Measurements from ENCODE around the gene COX4I2.

Gene COX4I2

GRCh38 chr20:31663838-31664695, 26.4 kb downstream of the COX4I2 start:
- no peak for DNase-seq
- ChIA-PET CTCF (interaction anchor here (0.7 to 10.0 kb wide), 15 partner anchors 8 to 105 kb away, joined by 3 to 280 read pairs (median 4); partner anchors contain the start of gene BCL2L1), POLR2A (interaction anchor here (1.5 kb wide), 1 partner anchor 59 kb away, joined by 10 read pairs; no protein-coding TSS in a partner anchor)
- H3K36me3 ChIP-seq (ENCODE audit: control insufficient read depth in 4 of 4, insufficient read depth in 4 of 4, low read length in 3 of 4), result peaks cover 2 to 22% (median 19%) of the 10 kb centered on the region in 4 experiments
- no peaks in the 10 kb centered on the region for H3K27me3 ChIP-seq (replicated peaks in 2 of 5; ENCODE audit: control insufficient read depth in 4 of 5, insufficient read depth in 5 of 5, low read length in 4 of 5)
- H3K4me3 ChIP-seq (ENCODE audit: control insufficient read depth in 1 of 7, extremely low read depth in 1 of 7, insufficient read depth in 4 of 7, low read depth in 2 of 7, low read length in 6 of 7), result no peak overlapping the region
- H3K27ac ChIP-seq (ENCODE audit: insufficient read depth in 1 of 2, low read depth in 1 of 2, low read length in 2 of 2, poor library complexity in 1 of 2, severe bottlenecking in 2 of 2), result peak overlapping the region in 1 of 2 experiments; percentile 43
- H3K9me3 ChIP-seq (ENCODE audit: control extremely low read depth in 1 of 5, control insufficient read depth in 4 of 5, insufficient read depth in 2 of 5, low read depth in 1 of 5, low read length in 4 of 5), result no peaks in the 10 kb centered on the region
- peaks cover 0 to 52% (median 36%) of the 10 kb centered on the region in 4 experiments for H3K4me1 ChIP-seq (ENCODE audit: control extremely low read depth in 1 of 4, control insufficient read depth in 4 of 4, insufficient read depth in 4 of 4, low read length in 3 of 4)
- 84% methylated on average over 5 of the region's 11 CpGs for WGBS (ENCODE audit: insufficient coverage)

- ChIA-PET POLR2A (interaction anchor here (1.5 kb wide), 1 partner anchor 58 kb away, joined by 10 read pairs; no protein-coding TSS in a partner anchor), CTCF (interaction anchor here (0.7 to 10.0 kb wide), 17 partner anchors 7 to 107 kb away, joined by 3 to 280 read pairs (median 3); partner anchors contain the start of gene BCL2L1)
- no CpG with 5 or more reads among the region's 2 CpGs for WGBS (ENCODE audit: insufficient coverage)
- no peaks in the 10 kb centered on the region for H3K9me3 ChIP-seq (ENCODE audit: control extremely low read depth in 1 of 5, control insufficient read depth in 4 of 5, insufficient read depth in 2 of 5, low read depth in 1 of 5, low read length in 4 of 5)
- DNase-seq, result no peak
- no peaks in the 10 kb centered on the region for H3K27me3 ChIP-seq (replicated peaks in 2 of 5; ENCODE audit: control insufficient read depth in 4 of 5, insufficient read depth in 5 of 5, low read length in 4 of 5)
- peaks cover 2 to 22% (median 19%) of the 10 kb centered on the region in 4 experiments for H3K36me3 ChIP-seq (ENCODE audit: control insufficient read depth in 4 of 4, insufficient read depth in 4 of 4, low read length in 3 of 4)
- H3K27ac ChIP-seq (ENCODE audit: insufficient read depth in 1 of 2, low read depth in 1 of 2, low read length in 2 of 2, poor library complexity in 1 of 2, severe bottlenecking in 2 of 2), result peak overlapping the region in 1 of 2 experiments; percentile 43
- peaks cover 0 to 52% (median 37%) of the 10 kb centered on the region in 4 experiments for H3K4me1 ChIP-seq (ENCODE audit: control extremely low read depth in 1 of 4, control insufficient read depth in 4 of 4, insufficient read depth in 4 of 4, low read length in 3 of 4)
- H3K4me3 ChIP-seq (ENCODE audit: control insufficient read depth in 1 of 7, extremely low read depth in 1 of 7, insufficient read depth in 4 of 7, low read depth in 2 of 7, low read length in 6 of 7), result no peak overlapping the region
These were observed 27.1 kb downstream of the COX4I2 start for GRCh38 chr20:31664696-31665354.

- ChIA-PET CTCF (interaction anchor here (0.6 to 10.0 kb wide), 6 partner anchors 10 to 103 kb away, joined by 3 to 280 read pairs (median 16); partner anchors contain the start of gene BCL2L1), POLR2A (no interaction called here)
- no peaks in the 10 kb centered on the region for H3K9me3 ChIP-seq (ENCODE audit: control extremely low read depth in 1 of 5, control insufficient read depth in 4 of 5, insufficient read depth in 2 of 5, low read depth in 1 of 5, low read length in 4 of 5)
- peak overlapping the region in 1 of 2 experiments; percentile 43 for H3K27ac ChIP-seq (ENCODE audit: insufficient read depth in 1 of 2, low read depth in 1 of 2, low read length in 2 of 2, poor library complexity in 1 of 2, severe bottlenecking in 2 of 2)
- 97% methylated on average over 9 of the region's 10 CpGs for WGBS (ENCODE audit: insufficient coverage)
- no peak overlapping the region for H3K4me3 ChIP-seq (ENCODE audit: control insufficient read depth in 1 of 7, extremely low read depth in 1 of 7, insufficient read depth in 4 of 7, low read depth in 2 of 7, low read length in 6 of 7)
- H3K27me3 ChIP-seq (replicated peaks in 2 of 5; ENCODE audit: control insufficient read depth in 4 of 5, insufficient read depth in 5 of 5, low read length in 4 of 5), result no peaks in the 10 kb centered on the region
- peaks cover 0 to 57% (median 47%) of the 10 kb centered on the region in 4 experiments for H3K4me1 ChIP-seq (ENCODE audit: control extremely low read depth in 1 of 4, control insufficient read depth in 4 of 4, insufficient read depth in 4 of 4, low read length in 3 of 4)
- no peak for DNase-seq
- peaks cover 2 to 22% (median 21%) of the 10 kb centered on the region in 4 experiments for H3K36me3 ChIP-seq (ENCODE audit: control insufficient read depth in 4 of 4, insufficient read depth in 4 of 4, low read length in 3 of 4)
These were observed 28.0 kb downstream of the COX4I2 start for GRCh38 chr20:31665753-31666152.

GRCh38 chr20:31666258-31667042, 28.7 kb downstream of the COX4I2 start:
- POLR2A ChIA-PET, result no interaction called here
- DNase-seq, result peak; percentile 56 to 88 (median 83)
- peak overlapping the region in 3 of 7 experiments; percentile 4 to 21 (median 20) for H3K4me3 ChIP-seq (ENCODE audit: control insufficient read depth in 1 of 7, extremely low read depth in 1 of 7, insufficient read depth in 4 of 7, low read depth in 2 of 7, low read length in 6 of 7)
- no peaks in the 10 kb centered on the region for H3K9me3 ChIP-seq (ENCODE audit: control extremely low read depth in 1 of 5, control insufficient read depth in 4 of 5, insufficient read depth in 2 of 5, low read depth in 1 of 5, low read length in 4 of 5)
- peak overlapping the region in 1 of 2 experiments; percentile 46 for H3K27ac ChIP-seq (ENCODE audit: insufficient read depth in 1 of 2, low read depth in 1 of 2, low read length in 2 of 2, poor library complexity in 1 of 2, severe bottlenecking in 2 of 2)
- peaks cover 0 to 58% (median 49%) of the 10 kb centered on the region in 4 experiments for H3K4me1 ChIP-seq (ENCODE audit: control extremely low read depth in 1 of 4, control insufficient read depth in 4 of 4, insufficient read depth in 4 of 4, low read length in 3 of 4)
- peaks cover 2 to 25% (median 22%) of the 10 kb centered on the region in 4 experiments for H3K36me3 ChIP-seq (ENCODE audit: control insufficient read depth in 4 of 4, insufficient read depth in 4 of 4, low read length in 3 of 4)
- WGBS (ENCODE audit: insufficient coverage), result 59% methylated on average over 7 of the region's 7 CpGs
- H3K27me3 ChIP-seq (replicated peaks in 2 of 5; ENCODE audit: control insufficient read depth in 4 of 5, insufficient read depth in 5 of 5, low read length in 4 of 5), result no peaks in the 10 kb centered on the region
- CTCF ChIA-PET, result interaction anchor here (0.6 to 10.0 kb wide), 7 partner anchors 10 to 103 kb away, joined by 3 to 280 read pairs (median 5); partner anchors contain the start of gene BCL2L1

GRCh38 chr20:31667315-31668285, 29.9 kb downstream of the COX4I2 start:
- no peaks in the 10 kb centered on the region for H3K9me3 ChIP-seq (ENCODE audit: control extremely low read depth in 1 of 5, control insufficient read depth in 4 of 5, insufficient read depth in 2 of 5, low read depth in 1 of 5, low read length in 4 of 5)

More at GRCh38 chr20:31667315-31668285, 29.9 kb downstream of the COX4I2 start:
- ChIA-PET POLR2A (interaction anchor here (0.6 kb wide), 1 partner anchor 56 kb away, joined by 3 read pairs; the partner anchor contains the start of gene BCL2L1), CTCF (interaction anchor here (1.0 to 6.3 kb wide), 4 partner anchors 27 to 69 kb away, joined by 3 to 48 read pairs (median 4); partner anchors contain the start of gene BCL2L1)
- Histone ChIP-seq H3K27ac (ENCODE audit: insufficient read depth in 1 of 2, low read depth in 1 of 2, low read length in 2 of 2, poor library complexity in 1 of 2, severe bottlenecking in 2 of 2) (peak overlapping the region in 1 of 2 experiments; percentile 27), H3K4me1 (ENCODE audit: control extremely low read depth in 1 of 4, control insufficient read depth in 4 of 4, insufficient read depth in 4 of 4, low read length in 3 of 4) (peaks cover 3 to 56% (median 45%) of the 10 kb centered on the region in 4 experiments), H3K27me3 (replicated peaks in 2 of 5; ENCODE audit: control insufficient read depth in 4 of 5, insufficient read depth in 5 of 5, low read length in 4 of 5) (no peaks in the 10 kb centered on the region), H3K4me3 (ENCODE audit: control insufficient read depth in 1 of 7, extremely low read depth in 1 of 7, insufficient read depth in 4 of 7, low read depth in 2 of 7, low read length in 6 of 7) (peak overlapping the region in 1 of 7 experiments; percentile 19), H3K36me3 (ENCODE audit: control insufficient read depth in 4 of 4, insufficient read depth in 4 of 4, low read length in 3 of 4) (peaks cover 2 to 25% (median 22%) of the 10 kb centered on the region in 4 experiments)
- 66% methylated on average over 10 of the region's 15 CpGs for WGBS (ENCODE audit: insufficient coverage)
- peak; percentile 74 to 87 (median 82) for DNase-seq

Measured in common myeloid progenitor, CD34-positive (primary cell).